Stimulated activated CD4-positive, alpha-beta T cell treated with anti-CD3 and anti-CD28 coated beads, Interleukin-12 subunit alpha, Interleukin-12 subunit beta, amount 100 ng/mL, for 24 hours (primary cell): ENCODE measurements around the gene NRCAM.
"Not testable (repeated sequence)": the region's sequence is repeated elsewhere in the genome, so short reads cannot be mapped to it uniquely, and the experiment has no call there.

Experiments used
- DNase-seq, 2 experiments: peaks; one replicate each; pipeline ENCODE4 v3.0.0-alpha.2; 2020; ENCODE audit warnings: low read depth in 2 of 2

NRCAM gene

DNA sequence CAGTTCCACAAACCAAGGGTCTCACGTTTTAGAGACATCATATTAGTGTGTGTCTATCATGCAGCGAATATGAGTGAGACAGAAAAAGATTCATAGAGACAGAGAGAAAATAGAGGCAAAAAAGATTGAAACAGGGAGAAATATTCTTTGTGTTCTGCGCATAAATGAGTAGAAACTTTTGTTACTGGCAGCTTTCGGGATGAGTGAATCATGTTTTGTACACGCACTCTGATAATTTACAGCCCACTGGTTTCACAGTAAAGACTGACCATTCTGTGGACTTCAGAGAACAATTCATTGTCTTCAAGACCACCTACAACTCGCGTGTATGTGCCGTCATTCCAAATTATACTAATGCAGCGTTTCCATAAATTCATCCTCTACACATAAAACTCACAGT lies 60.2 kb downstream of the NRCAM start:
- no peak for DNase-seq

DNA sequence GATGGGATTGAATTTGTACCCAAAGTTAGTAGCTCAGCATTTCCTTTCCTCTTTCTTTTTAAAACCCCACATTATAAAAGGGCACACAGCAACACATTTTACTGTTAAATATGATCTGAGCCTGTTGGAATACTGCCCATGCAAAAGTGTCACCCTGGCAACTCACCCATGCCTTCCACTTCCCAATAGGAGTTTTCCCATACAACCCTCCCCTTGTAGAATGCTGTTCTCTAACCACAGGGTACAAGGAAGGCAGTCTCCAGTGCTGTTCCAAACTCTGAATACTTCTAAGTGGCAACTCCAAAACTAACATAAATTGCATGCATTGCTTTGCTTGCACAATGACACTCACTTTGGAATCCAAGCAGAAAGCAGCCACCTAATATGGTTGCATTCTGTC lies 60.8 kb downstream of the NRCAM start:
- no peak for DNase-seq

DNA sequence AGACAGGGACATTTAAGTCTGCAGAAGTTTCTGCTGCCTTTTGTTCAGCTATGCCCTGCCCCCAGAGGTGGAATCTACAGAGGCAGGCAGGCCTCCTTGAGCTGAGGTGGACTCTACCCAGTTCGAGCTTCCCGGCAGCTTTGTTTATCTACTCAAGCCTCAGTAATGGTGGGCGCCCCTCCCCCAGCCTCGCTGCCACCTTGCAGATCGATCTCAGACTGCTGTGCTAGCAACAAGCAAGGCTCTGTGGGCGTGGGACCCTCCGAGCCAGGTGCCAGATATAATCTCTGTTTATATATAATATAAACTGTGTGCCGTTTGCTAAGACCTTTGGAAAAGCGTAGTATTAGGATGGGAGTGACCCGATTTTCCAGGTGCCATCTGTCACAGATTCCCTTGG lies 63.1 kb downstream of the NRCAM start:
- DNase-seq: not testable (repeated sequence)

DNA sequence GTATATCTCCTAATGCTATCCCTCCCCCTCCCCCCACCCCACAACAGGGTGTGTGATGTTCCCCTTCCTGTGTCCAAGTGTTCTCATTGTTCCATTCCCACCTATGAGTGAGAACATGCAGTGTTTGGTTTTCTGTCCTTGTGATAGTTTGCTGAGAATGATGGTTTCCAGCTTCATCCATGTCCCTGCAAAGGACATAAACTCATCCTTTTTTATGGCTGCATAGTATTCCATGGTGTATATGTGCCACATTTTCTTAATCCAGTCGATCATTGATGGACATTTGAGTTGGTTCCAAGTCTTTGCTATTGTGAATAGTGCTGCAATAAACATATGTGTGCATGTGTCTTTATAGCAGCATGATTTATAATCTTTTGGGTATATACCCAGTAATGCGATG lies 68.5 kb downstream of the NRCAM start:
- DNase-seq: not testable (repeated sequence)

DNA sequence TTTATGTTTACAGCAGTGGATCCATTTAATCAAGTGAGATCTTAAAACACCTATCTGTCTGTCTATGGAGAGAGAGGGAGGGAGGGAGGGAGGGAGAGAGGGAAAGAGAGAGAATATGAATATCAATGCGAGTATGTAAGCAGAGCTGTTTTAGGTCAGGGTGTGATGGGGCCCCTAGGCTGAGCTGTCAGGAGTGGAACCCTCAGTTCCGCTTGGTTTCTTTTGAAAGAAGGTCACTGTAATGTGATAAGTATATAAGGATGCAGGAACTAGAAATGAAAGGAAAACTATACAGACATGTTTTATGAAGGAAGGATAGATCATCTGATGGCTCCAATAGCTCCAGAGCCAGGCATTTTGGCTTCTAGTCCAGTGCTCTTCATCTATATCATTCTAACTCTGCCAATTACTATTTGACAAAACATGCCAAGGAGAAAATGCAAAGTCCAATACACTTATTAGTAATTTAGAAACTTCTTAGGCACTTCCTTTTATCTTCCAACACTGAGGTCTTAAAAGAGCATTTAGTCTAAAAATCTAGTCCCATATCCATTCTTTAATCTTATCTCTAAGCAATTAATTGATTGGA lies 70.3 kb downstream of the NRCAM start:
- no peak for DNase-seq

DNA sequence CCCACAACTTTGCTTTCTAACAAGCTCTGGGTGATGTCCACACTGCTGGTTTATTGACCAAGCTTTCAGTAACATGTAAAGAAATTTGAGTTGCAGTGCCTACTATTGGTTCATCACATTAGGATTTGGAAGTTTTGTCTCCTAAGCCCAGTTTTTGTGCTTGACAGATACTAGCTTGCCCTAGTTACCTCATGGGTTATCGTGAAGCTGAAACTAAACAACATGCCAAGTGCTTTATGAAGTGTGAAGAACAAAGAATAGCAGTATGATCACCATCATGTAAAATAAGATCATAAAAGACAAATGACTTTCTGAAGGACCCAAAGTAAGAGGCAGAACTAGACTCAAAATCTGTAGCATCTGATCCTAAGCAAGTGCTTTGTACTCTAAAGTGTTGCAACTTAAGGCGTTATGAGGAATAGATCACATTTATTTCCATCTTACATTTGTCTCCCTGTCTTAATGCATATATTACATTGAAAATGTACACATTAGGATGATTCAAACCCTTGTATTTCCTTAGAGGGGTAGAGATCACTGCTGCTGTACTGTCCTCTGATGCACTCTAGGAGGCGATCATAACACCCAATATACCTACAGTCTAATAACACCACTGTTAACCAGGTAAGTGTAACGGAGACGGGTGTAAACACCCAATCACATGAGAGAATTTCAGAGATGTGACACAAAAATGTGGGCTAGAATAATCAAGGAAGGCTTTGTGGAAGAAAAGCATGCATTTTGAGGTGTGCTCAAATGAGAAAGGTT lies 71.3 kb downstream of the NRCAM start:
- DNase-seq: no peak

DNA sequence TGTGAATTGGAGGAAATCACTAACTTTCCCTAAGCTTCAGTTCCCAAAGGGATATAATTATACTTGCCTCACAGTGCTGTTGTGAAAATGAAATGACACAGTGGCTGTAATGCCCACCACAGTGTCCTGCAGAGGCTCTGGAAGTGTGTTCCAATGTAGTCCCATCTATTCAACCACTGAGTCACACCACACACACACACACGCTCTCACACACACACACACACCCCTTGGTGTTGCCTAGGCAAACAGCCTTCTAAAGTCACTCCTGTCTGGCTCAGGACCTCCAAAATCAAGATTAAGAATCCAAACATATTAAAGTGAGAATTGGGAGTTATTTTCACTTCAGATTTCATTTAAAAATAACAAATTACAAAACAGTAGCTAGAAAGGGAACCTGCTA lies 73.3 kb downstream of the NRCAM start:
- no peak for DNase-seq

DNA sequence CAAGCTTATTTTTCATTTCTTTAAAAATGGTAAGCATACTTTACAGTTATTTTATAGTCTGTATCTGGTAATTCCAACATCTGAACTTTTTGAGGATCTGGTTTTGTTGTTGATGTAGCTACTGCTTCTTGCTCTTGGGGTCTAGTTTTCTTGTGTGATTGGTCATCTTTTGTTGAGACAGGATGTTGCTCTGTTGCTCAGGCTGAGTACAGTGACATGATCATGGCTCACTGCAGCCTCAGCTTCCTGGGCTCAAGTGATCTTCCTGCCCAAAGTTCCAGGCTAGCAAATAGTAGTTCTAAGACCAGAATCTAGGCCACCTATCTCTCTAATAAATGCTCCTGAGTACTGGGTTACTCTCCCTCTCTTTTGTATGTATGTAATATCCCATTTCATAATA lies 75.7 kb downstream of the NRCAM start:
- DNase-seq: no peak

DNA sequence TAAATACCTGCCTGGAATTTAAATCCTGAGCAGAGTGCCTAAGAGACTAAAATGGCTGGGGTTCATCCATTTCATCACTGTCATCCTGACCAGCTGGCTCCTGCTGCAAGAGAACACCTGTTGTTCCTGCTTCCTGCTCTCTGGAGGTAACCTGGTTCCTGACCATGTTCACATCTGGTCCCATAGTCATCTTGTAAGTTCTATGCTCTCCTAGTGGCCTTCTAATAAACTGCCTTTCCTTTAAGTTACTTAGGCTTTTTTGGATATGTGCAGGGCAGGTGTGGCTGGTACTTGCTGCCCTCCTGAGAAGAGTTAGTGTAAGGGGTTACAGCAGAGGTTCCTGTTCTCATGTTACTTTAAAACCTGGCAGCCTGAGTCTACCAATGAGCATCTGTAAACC lies 80.0 kb downstream of the NRCAM start:
- no peak for DNase-seq

DNA sequence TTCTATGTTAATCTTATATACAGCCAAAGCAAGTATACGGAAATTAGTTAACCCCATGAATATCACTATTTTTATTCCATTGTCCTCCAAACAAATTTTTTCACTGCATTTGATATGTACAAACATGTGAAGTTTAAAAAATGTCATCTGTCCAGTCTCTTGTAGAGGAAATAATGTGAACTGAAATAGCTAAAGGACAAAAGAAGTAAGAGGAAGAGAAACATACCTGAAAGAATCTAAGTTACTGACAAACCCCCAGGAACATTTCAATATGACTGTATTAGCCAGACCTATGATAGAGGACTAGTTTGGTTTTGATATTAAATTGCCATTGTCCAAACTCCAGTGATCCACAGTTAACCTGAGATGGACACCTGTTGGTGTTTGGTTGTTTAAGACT lies 80.6 kb downstream of the NRCAM start:
- no peak for DNase-seq

DNA sequence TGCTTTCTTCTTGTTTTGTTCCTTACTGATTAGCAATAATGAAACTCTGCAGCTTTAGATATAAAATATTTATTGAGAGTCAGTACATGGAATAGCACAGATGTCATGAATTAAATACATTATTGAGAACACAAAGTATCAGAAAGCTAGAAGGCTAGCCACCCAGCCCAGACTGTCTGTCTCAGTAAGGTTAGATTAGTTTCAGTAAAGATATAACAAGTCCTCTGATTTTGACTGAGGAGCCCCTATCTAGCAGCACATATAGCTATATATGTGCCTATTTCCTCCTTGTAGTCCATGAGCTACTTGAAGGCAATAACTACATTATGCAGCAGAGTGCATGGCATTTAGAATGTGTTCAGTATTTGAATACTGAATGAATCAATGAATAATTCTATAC lies 81.3 kb downstream of the NRCAM start:
- no peak for DNase-seq

DNA sequence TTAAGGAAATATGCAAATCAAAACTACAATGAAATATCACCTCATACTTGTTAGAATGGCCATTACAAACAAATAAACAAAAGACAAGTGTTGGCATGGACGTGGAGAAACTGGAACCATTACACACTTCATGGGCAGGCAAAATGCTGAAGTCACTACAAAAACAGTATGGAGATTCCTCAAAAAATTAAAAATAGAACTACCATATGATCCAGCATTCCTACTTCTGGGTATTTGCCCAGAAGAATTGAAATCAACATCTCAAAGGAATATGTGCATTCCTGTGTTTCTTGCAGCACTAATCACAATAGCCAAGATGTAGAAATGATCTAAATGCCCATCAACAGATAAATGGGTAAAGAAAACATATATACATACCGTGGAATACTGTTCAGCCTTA lies 83.6 kb downstream of the NRCAM start:
- DNase-seq: no peak

DNA sequence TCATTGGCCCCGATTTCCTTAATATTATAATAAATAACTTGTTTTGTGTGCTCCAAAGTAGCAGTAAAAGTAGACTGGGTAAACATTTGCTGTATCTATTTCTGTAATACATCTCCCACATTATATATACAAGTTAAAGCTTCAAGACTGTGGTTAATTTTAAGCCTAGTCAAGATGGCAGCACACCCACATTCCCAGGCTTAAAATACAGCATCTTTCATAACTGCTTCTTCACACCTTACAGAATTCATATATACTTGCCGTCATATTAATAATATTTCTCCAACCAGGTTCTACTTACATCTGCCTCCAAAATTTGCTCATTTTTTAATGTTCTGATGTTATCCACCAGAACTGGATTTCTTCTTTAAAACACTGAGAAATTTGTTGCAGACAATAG lies 85.6 kb downstream of the NRCAM start:
- no peak for DNase-seq

DNA sequence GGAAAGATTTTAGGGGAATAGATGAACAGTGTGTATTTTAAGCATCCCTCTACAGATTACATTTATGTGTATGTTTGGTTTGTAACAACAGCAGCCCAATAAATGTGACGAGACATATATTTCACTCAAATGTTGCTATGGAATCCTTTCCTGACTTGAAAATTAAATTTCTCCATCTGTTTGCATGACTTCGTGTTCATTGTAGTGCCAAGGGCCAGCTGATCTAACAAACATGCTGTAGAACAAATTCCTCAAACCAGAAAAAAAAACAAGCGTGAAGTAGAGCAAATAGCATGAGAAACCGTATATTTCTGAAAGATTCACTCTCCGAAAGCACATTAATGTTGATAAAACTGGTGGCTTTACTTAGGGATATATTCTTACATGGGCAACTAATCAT lies 87.8 kb downstream of the NRCAM start:
- no peak for DNase-seq

DNA sequence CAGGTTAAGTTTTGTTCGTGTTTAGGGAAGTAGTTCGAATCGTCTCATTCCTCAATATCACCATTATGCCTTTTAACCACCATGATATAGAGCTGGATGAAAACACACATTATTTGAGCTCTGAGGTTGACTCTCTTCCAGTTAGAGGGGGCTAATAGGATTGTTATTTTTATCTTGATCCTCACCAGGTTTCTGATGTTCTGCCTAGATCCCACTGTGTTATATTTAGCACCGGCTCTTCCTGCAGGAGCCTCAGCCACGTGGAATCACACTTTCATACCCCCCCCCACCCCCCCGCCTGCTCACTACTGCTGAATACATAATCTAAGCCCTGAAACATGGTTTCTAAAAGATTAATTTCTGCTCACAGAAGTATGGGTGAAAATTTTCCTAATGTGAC lies 88.3 kb downstream of the NRCAM start:
- DNase-seq: no peak

DNA sequence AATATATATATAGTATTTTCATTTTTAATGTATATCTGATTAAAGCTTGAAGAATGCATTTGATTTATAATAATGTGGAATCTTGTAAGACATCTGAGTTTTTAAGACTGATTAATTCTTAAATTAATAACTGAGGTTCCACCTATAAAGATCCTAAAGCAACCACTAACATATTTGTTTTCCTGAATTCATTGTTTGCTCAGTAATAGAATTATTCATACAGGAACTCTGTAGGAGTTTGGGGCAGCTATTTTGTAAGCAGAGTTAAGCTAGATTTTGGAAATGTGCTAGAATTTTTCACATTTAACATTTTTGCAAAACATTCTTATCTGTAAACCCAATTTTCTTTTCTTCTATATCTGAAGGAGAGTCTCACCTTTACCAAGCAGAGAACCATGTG lies 88.9 kb downstream of the NRCAM start:
- no peak for DNase-seq

DNA sequence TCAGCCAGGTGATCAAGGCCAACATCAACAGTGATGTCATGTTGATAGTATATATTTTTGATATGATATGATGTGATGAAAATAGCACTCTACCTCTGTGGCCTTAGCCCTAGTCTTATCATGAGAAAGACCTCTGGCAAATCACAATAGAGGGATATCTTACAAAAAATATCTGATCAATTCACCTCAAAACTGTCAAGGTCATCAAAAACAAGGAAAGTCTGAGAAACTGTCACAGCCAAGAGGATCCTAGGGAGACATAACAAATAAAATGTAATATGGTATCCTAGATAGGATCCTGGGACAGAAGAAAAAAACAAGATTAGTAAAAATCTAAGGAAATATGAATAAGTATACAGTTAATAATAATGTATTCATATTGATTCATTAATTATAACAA lies 92.6 kb downstream of the NRCAM start:
- no peak for DNase-seq

DNA sequence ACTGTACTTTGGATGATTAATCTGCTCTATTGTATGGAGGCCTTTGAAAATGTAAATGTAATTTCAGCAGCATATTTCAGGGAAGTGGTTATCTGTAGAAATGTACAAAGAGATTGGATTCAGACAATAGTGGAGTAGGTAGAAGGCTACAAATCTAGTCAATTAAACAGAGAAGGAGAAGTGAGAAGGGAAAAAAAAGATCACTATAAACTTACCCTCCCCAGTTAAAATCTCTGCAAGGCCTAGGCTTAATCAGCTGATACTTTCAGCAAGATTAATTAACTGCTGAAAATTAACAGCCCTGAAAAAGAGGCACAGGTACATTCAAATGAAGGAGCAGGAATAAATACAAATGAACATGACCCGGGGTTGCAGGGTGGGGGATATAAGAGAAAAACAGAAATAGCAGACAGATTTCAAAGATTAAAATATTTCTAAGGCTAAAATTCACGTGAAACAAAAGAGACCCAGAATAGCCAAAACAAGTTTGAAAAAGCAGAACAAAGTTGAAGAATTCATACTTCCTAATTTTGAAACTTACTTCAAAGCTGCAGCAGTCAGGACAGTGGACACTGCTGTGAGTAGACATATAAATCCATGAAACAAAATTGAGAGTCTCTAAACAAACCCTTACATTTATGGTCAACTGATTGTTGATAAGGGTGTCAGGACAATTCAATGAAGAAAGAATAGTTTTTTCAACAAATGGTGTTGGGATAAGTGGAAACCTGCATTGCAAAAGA lies 96.0 kb downstream of the NRCAM start:
- DNase-seq: no peak

DNA sequence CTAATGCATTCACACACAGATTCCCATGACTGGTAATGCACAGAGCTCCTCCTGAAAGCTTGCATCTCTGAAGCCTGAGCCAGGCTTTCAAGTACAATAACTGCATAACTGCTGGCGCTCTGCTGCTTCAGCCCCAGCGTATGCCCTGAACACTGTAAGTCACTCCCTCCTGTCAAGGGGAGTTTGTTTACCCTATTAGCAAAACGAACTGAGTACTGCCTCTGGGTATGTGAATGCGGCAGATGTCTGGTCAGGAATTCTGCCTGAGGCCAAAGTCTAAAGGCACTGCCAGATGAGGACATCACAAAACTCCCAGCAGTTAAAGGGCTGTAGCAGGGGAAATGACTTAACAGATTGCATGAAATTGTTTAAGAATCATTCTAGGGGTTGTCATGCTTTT lies 97.7 kb downstream of the NRCAM start:
- DNase-seq: no peak

DNA sequence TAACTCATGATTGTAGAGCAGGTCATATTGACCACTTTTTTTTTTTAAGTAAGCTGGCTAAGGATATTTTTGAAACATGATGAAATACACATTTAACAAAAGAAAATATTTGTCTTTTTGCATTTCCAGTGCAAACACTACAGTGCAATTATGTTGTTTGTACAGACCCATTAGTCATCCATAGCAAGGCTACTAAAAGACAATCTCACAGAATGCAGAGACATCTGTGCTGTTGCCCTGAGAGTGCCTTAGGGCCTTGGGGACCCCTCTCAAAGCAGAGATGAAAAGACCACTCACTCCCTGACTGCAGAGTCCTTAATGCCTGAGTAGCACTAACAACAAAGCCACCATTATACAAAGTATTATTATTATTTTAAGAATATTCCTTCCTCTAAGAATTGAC lies 104.5 kb downstream of the NRCAM start:
- no peak for DNase-seq

DNA sequence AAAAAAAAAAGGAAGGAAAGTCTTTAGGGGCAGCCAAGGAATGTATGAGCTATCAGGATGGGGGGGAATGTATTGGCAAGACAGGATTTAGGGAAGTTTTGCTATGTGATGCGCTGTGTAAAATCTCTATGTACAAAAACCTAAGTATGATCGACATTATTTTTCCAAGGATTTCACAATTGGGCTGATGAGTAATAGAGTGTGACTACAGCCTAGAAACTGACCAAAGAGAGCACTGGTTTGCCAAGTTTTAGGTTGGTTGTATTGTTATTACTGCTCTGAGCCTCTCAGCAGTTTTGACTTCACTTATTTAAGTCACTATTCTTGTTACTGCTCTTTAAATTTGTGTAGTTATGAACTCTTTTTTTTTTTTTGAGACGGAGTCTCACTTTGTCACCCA lies 107.3 kb downstream of the NRCAM start:
- DNase-seq: no peak

DNA sequence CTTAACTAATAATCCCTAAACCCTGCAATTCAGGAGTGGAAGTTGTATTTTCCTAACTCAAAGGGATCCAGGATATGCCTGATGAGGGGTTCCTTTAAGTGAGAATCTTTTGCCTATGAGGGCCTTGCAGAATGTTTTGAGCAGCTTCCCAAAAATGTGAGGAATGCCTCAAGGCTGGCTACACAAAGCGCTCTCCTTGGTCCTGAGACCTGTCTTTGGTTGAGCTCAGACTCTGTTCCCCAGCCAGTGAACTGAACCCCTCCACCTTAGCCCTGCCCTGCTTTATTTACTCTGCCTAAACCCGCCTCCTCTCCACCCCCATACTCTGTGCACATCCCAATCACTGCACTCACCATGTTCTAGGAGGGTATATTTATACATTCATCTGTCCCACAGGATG lies 108.6 kb downstream of the NRCAM start:
- DNase-seq: no peak

DNA sequence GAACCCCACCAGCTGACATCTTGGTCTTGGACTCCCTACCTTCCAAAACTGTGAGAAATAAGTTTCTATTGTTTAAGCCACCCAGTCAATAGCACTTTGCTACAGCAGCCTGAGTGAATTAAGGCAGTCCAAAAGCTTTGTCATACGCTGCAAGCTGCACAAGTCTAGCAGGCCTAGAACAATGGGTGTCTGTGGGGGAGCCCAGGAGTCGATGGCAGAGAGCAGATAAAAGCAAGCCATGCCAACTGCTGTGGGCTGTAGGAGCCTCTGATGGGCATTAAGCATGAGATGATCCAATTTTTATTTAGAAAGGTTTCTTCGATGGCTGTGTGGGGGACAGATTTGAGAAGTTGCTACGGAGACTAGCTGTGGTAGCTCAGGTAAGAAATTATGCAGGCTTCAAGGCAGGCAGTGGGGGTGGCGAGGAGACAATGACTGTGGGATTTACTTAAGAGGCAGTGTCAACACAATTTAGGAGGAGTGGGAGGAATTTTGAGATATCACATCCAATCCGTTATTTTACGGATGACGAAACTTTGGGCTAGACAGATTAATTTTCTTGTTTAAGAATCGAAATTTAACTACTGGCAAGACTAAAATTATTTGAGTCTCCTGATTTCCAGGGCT lies 110.4 kb downstream of the NRCAM start:
- DNase-seq: no peak
